Stomach (tissue), 4 donors: ENCODE measurements around the gene COL16A1.

ENCODE experiments used
- CTCF ChIP-seq, 7 experiments: fragments of 450-650 bp in 4 of 7; fragments of 200-600 bp in 3 of 7; sonication (generic) in 3 of 7; IDR thresholded peaks; one replicate each; pipeline ENCODE4 v1.5.1; 2016 to 2019; ENCODE audit warnings: antibody characterized with exemption in 7 of 7, control low read depth in 2 of 7, mild to moderate bottlenecking in 1 of 7
- POLR2A ChIP-seq, 4 donors: fragments of 450-650 bp; IDR thresholded peaks; one replicate each; pipeline ENCODE4 v1.6.1; 2016; ENCODE audit warnings: antibody characterized with exemption in 4 of 4, control low read depth in 2 of 4, mild to moderate bottlenecking in 1 of 4, moderate library complexity in 1 of 4
- POLR2AphosphoS5 ChIP-seq, 3 donors: sonication (generic); formaldehyde crosslinking; IDR thresholded peaks; one replicate each; pipeline ENCODE4 v1.6.1; 2016; ENCODE audit warnings: antibody characterized with exemption in 3 of 3

- TF ChIP-seq CTCF (IDR thresholded peaks at IDR 0.05): no peak
- no peak for TF ChIP-seq POLR2AphosphoS5 (IDR thresholded peaks at IDR 0.05)
- TF ChIP-seq POLR2A (IDR thresholded peaks at IDR 0.05): no peak
These were observed 34.4 kb downstream of the COL16A1 start for GRCh38 chr1:31669433-31669785.
